Nephron (organoid): ENCODE data around the gene MYO18B.

ENCODE experiments used
- H3K27ac Mint-ChIP-seq, 3 experiments: 2 replicates each; pipeline ENCODE4 v1.8.0; 2020; ENCODE audit warnings: mixed read lengths in 3 of 3, mild to moderate bottlenecking in 2 of 3, moderate library complexity in 1 of 3
- H3K27me3 Mint-ChIP-seq: 2 replicates; pipeline ENCODE4 v1.8.0; 2021; ENCODE audit warnings: low read depth, mild to moderate bottlenecking, moderate library complexity, mixed read lengths
- H3K36me3 Mint-ChIP-seq: 2 replicates; pipeline ENCODE4 v1.8.0; 2020; ENCODE audit warnings: low read depth, mixed read lengths
- H3K4me1 Mint-ChIP-seq: 2 replicates; pipeline ENCODE4 v1.8.0; 2020; ENCODE audit warnings: mixed read lengths
- H3K4me3 Mint-ChIP-seq, 3 experiments: 2 replicates each; pipeline ENCODE4 v1.8.0; 2020; ENCODE audit warnings: mild to moderate bottlenecking in 3 of 3, mixed read lengths in 3 of 3, moderate library complexity in 2 of 3
- H3K9me3 Mint-ChIP-seq: 2 replicates; pipeline ENCODE4 v1.8.0; 2020; ENCODE audit warnings: mixed read lengths
- TF ChIP-seq, protein P1 (sequence below), 3 experiments: fragments of 200-600 bp; sonication (generic); IDR thresholded peaks; one replicate each; pipeline ENCODE4 v1.5.0; 2021; ENCODE audit warnings: antibody characterized with exemption in 3 of 3; ENCODE audit not compliant: unreplicated experiment in 3 of 3

The MYO18B gene

DNA sequence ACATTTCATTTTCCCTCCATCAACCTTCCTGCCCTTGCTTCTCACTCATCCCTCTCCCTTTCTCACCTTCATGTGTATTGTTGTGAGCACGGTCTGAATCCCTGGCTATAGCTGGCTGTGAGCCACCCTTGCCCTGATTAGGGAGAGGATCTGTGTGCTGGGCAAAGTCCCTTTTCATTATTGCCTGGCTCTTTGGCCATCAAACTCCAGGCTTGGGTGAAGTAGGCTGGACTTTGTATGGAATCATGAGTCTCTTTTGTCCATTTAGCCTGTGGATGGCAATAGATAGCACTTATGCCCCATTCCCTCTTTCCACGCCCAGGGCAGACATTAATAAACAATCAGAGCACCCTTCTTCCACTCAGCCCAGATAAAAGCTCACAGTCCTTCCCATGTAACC lies 6.7 kb downstream of the MYO18B start:
- Mint-ChIP-seq H3K4me3 (no peak overlapping the region), H3K27ac (no peak overlapping the region), H3K36me3 (no peaks in the 10 kb centered on the region), H3K27me3 (peaks cover 7% of the 10 kb centered on the region), H3K4me1 (peaks cover 61% of the 10 kb centered on the region), H3K9me3 (peaks cover 2% of the 10 kb centered on the region)
- TF ChIP-seq, protein P1, sequence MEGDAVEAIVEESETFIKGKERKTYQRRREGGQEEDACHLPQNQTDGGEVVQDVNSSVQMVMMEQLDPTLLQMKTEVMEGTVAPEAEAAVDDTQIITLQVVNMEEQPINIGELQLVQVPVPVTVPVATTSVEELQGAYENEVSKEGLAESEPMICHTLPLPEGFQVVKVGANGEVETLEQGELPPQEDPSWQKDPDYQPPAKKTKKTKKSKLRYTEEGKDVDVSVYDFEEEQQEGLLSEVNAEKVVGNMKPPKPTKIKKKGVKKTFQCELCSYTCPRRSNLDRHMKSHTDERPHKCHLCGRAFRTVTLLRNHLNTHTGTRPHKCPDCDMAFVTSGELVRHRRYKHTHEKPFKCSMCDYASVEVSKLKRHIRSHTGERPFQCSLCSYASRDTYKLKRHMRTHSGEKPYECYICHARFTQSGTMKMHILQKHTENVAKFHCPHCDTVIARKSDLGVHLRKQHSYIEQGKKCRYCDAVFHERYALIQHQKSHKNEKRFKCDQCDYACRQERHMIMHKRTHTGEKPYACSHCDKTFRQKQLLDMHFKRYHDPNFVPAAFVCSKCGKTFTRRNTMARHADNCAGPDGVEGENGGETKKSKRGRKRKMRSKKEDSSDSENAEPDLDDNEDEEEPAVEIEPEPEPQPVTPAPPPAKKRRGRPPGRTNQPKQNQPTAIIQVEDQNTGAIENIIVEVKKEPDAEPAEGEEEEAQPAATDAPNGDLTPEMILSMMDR (IDR thresholded peaks at IDR 0.05; ENCODE audit: unreplicated experiment in 3 of 3): no peak

DNA sequence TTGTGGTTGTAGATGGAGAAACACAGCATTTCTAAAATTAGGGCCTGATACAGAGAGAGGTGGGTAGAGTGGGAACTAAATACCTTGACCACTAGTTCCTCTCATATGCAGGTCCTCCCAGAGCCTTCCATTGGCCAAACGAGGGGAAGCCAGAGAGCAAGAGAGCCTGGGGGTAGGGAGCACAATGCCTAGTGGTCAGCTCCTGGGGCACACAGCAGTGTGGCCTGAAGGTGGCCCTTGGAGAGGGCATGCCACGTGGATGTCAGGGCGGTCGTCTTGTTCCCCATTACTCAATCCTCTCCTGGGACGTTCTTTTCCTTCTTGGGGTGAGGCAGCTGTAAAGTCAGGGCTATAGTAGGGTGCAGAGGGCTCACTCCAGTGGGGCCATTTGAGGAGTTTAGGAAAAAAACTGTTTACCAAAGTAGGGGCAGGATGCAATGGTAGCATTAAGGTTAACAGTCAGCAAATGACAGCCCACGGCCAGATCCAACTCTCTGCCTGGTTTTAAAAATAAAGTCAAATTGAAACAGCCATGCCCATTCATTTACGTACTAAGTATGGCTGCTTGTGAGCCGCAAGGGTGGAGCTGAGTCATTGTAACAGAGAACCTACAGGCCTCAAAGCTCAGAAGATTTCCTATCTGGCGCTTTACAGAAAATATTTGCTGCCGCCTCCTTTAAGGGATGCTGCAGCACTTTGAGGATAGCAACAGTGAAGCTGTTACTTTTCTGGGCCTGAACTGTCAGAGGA lies 7.6 kb downstream of the MYO18B start:
- TF ChIP-seq, protein P1 (IDR thresholded peaks at IDR 0.05; ENCODE audit: unreplicated experiment in 3 of 3): no peak
- peaks cover 2% of the 10 kb centered on the region for H3K9me3 Mint-ChIP-seq

DNA sequence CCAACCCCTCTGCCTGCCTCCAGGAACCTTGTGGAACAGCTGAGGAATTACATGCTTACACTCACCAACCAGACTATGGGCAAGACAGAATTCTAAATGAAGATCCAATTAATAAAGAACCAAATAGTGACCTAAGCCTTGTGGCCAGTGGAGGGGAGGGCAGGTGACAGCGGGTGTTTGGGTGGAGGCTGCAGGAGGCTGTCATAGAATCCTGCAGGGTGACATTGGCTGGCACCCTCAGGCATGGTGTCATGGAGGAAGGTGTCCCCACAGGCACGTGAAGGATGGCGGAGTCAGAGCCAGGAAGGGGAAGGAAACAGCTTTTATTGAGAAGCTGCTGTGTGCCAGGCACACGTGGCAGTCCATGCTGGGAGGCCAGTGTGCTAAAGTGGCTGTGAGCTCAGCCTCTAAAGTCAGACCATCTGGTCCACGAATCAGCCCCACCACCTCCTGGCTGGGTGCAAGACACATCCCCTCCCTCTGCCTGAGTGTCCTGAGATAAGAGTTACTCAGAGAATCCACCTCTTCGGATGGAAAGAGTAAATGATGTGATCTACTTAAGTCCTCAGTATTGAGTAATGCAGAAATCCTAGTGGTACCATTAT lies 8.7 kb downstream of the MYO18B start:
- peaks cover 2% of the 10 kb centered on the region for H3K9me3 Mint-ChIP-seq
- TF ChIP-seq, protein P1 (IDR thresholded peaks at IDR 0.05; ENCODE audit: unreplicated experiment in 3 of 3): no peak
- no peak overlapping the region for H3K27ac Mint-ChIP-seq
- H3K36me3 Mint-ChIP-seq: no peaks in the 10 kb centered on the region
- H3K4me1 Mint-ChIP-seq: peaks cover 55% of the 10 kb centered on the region
- H3K4me3 Mint-ChIP-seq: no peak overlapping the region
- H3K27me3 Mint-ChIP-seq: peaks cover 2% of the 10 kb centered on the region

More for the DNA sequence above, 7.6 kb downstream of the MYO18B start:
- H3K36me3 Mint-ChIP-seq: no peaks in the 10 kb centered on the region
- H3K4me1 Mint-ChIP-seq: peaks cover 62% of the 10 kb centered on the region
- H3K27ac Mint-ChIP-seq: no peak overlapping the region
- H3K4me3 Mint-ChIP-seq: no peak overlapping the region
- H3K27me3 Mint-ChIP-seq: peaks cover 7% of the 10 kb centered on the region

DNA sequence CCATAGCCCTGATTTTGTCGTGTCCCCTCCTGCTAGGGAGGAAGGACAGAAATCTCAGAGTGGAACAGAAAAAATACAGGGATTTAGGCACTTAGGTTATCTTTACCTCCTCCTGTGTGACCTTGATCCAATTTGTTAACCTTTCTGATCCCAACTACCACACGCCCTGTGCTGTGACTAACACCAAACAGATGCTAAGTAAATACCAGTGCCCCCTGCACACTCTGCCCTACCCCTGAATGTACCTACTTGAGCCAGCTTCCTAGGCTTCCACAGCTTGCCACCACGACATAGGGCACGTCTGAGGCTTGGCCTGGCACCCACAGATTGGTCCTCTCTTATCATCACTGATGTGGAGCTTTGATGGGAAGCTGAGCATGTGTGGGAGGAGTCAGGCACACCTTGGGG lies 9.2 kb downstream of the MYO18B start:
- Mint-ChIP-seq H3K27ac (no peak overlapping the region), H3K9me3 (peaks cover 2% of the 10 kb centered on the region), H3K4me1 (peaks cover 50% of the 10 kb centered on the region), H3K4me3 (no peak overlapping the region), H3K27me3 (no peaks in the 10 kb centered on the region), H3K36me3 (no peaks in the 10 kb centered on the region)
- TF ChIP-seq, protein P1 (IDR thresholded peaks at IDR 0.05; ENCODE audit: unreplicated experiment in 3 of 3): no peak

DNA sequence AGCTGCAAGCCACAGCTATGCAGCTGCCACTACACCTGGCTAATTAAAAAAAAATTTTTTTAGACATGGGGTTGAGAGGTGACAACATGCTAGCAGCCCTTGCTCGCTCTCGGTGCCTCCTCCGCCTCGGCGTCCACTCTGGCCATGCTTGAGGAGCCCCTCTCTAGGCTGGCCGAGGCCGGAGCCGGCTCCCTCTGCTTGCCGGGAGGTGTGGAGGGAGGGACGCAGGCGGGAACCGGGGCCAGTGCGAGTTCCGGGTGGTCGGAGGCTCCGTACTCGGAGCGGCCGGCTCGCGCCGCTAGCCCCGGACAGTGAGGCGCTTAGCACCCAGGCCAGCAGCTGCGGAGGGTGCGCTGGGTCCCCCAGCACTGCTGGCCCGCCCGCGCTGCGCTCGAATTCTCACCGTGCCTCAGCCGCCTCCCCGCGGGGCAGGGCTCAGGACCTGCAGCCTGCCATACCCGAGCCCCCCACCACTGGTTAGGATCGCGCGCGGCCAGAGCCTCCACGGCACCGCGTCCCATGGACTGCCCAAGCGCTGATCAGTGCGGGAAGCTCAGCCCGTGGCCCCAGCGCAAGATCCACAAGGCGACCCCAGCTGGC lies 10.7 kb downstream of the MYO18B start:
- H3K4me3 Mint-ChIP-seq: no peak overlapping the region
- no peak overlapping the region for H3K27ac Mint-ChIP-seq
- peaks cover 2% of the 10 kb centered on the region for H3K9me3 Mint-ChIP-seq
- no peaks in the 10 kb centered on the region for H3K27me3 Mint-ChIP-seq
- TF ChIP-seq, protein P1 (IDR thresholded peaks at IDR 0.05; ENCODE audit: unreplicated experiment in 3 of 3): no peak
- H3K4me1 Mint-ChIP-seq: peaks cover 40% of the 10 kb centered on the region
- H3K36me3 Mint-ChIP-seq: no peaks in the 10 kb centered on the region
